HG03439 (cell line): ENCODE data around the gene MYO10.

Source experiments
- ATAC-seq: cut with Tn5 transposase; IDR thresholded peaks from one replicate; pipeline ENCODE4 v1.9.1; 2021; ENCODE audit warnings: mild to moderate bottlenecking, moderate library complexity; ENCODE audit not compliant: unreplicated experiment

MYO10 gene

DNA sequence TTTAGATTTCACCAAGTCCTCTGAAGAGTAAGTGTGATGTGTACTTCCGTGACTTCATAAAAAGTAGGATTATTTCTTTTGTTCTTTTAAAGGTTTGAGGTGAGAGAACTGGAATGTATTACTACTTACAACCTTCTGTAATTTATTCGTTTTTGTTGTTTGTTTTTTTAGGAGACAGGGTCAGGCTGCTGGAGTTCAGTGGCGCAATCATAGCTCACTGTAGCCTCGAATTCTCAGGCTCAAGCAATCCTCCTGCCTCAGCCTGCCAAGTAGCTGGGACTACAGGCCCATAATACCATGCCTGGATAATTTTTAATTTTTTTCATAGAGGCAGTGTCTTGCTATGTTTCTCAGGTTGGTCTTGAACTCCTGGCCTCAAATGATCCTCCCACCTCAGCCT lies 251.0 kb downstream of the MYO10 start:
- ATAC-seq, result no peak

DNA sequence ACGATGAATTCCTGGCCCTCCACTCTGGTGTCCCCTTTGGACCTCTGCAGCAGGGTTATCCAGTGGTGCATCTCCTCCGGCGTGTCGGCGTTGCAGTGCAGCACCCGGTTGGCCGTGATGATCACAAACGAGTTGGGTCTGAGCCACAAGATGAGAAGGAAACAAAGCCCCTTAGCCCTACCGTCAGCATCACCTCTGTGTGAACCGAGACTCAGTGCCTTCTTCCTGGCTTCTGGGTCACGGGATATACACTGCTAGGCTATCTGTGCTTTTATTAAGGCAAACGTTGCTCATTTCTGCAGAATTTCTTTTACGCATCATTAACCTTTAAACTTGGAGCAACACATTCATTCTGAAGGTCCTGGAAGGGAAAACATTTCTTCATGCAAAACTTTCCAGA lies 254.2 kb downstream of the MYO10 start:
- no peak for ATAC-seq

DNA sequence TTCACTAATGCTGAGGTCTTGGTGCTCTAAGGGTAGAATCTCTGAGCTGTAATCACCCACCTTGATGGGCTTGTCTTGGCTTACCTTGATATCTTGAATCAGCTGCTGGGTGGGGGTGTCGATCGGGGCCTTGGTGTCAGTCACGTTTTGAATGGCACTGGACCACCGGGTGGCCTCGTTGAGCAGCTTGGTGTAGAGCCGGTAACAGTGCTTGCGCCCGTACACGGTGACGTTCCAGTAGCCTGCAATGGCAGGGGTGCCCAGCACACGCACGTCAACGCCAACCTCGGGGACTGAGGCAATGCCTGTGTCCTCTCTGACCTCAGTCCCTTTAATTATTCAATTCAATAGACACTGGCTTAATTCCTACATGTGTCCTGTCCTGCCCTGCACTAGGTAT lies 256.2 kb downstream of the MYO10 start:
- ATAC-seq, result no peak

DNA sequence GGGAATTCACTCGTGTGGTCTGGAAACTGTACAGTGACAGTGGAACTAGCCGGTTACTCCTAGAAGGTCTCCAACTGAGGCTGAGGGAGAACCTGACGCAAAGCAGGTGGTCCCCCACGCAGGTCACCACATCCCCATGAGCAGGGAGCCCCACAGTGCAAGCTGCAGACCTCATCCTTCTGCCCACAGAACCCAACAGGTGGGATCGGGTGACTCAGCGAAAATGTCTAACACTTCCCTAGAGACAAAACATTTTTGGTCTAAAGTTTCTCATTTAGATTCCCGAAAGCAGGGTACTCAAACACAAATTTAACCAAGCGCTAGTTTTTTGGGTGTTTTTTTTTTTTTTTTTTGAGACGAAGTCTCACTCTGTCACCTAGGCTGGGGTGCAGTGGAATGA lies 256.9 kb downstream of the MYO10 start:
- no peak for ATAC-seq

DNA sequence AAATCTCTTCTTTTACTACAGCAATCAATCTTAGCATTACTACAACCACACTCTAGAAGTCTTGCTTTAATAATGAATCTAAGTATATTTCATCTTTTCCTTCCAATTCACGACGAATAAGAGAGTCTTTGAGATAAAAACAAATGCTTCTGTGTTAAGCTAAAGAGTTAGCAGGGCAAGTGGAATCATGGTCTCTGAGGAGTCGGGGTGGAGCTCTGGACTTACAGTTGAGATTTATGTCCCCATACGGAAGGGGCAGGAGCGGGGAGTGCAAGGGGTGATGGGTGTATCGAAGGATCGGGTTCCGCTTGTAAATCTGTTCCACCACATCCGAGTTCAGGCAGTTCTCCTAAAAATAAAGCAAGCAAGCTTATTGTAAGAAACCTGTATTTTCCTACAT lies 260.3 kb downstream of the MYO10 start:
- ATAC-seq, result no peak

DNA sequence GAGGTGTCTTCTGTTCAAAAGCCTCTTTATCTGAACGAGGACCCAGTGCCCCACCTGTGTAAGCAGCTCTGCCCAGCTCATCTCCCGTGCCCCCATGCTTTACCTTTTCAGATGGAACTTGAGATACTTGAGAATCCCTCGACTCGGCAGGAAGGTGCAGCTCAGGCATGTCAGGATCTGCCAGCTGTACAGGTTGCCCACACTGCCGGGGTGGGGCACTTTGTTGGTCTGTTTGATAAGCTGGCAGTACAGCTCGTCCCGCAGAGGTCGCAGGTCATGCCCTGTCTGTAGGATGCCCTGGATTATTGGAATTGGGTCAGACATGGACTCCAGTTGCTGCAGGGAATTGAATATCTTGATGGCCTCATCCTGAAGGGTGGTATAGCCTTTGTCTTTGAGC lies 261.3 kb downstream of the MYO10 start:
- ATAC-seq, result no peak

DNA sequence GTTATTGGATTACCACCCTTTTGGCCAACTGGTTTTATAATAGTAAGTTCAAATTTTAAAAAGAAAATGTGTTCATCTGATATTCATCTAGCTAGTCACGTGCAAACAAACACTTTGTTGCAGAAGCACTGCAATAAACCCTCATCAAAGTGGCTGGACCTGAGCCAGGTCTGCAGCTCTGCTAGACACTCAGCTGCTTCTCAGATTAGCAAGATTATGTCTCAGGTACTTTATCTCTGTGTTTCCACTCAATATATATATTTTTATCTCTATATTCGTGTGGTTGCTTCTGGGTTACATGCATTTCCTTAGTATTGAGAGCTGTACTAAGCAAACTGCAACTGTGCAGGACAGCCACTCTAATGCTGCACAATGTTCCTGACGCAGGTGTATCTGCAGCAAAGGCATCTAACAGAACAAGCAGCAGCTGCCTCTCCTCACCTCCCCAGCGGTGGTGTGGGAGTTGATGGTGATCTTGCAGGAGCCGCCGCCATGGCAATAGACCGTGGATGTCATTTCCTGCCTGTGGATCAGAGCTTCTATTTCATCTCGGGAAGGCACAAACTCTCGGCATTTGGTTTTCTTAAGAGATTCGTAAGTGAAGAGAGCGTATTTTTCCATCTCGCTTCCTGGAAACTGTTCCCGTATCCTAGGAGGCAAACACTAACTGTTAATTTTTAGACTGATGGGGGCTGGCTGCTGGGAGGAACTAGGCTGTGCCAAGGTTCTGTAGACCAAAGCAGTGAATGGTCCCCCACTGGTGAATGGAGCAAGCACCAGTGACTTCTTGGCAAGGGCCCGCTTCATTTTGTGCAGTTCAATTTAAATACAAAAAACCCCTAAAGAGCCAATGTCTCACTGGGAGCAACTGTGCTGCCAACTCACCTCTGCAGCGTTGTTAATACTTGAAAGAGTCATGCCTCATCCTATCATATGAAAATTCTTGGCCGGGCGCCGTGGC lies 262.6 kb downstream of the MYO10 start:
- ATAC-seq, result no peak

DNA sequence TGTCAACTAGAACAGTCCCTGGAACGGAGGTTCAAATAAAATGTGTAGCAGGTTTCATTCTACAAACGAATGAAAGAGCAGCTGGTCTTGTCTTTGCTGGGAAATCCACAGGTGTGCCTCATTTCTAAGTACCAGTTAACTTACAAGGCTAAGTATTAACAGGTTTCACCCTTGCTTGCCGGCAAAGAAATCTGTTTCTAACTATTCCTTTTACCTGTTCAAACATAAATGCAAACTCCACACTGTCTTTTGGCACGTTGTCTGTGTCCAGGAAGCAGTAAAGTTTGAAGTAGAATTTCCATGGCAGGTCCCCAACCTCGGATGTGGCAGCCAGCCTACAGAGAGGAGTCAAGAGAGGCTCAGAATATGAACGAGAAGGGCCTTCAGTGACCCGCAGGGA lies 264.9 kb downstream of the MYO10 start:
- no peak for ATAC-seq

DNA sequence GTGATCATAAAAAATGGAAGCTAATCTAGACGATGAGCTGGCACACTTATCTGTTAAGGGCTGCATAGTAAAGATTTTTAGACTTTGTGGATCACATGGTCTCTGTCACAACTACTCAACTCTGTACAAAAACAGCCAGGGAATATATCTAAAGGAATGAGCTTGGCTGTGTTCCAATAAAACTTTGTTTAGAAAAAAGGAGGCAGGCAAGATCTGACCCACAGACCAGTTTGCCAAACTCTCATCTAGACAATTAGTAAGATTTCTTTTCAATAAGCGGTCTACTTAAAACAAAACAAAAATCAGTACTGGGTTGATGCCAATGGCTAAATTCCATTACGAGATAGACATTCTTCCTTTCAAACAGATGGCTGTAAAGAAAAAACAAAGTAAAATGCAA lies 266.3 kb downstream of the MYO10 start:
- no peak for ATAC-seq

DNA sequence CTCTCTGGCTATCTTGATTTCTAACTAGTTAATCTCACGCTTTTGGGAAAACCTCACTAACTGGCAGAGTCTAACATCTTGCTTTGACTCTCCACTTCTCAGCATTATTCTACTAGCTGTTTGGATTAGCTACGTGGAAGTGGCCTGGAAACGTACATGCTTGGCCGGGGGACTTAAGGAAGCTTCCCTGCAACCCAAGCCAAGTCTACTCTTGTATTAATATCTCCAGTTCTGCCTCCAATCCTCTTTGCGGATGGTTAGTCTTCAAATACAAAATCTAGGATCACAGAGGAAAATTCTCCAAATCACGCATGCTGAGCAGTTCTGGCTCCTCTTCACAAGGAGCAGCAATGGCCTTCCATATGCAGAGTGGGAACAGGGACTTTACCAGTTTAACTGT lies 267.5 kb downstream of the MYO10 start:
- no peak for ATAC-seq

DNA sequence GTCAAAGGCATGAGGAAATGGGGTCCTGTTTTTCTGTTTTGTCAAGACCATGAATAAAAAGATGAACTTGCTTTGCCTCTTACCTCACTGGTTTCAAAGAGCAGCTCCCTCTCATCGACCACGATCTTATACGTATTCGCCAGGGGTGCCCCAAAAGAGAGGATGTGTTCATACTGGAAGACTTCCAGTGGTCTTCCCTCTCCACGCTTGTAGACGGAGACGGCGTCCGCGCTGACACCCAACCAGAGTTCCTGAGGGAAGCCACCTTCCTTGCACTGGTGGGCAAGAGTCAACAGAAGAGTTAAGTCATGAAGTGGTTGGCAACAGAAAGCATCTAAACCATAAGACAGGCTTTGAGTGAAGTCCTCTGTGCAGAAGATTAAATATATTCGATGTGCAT lies 267.9 kb downstream of the MYO10 start:
- no peak for ATAC-seq

DNA sequence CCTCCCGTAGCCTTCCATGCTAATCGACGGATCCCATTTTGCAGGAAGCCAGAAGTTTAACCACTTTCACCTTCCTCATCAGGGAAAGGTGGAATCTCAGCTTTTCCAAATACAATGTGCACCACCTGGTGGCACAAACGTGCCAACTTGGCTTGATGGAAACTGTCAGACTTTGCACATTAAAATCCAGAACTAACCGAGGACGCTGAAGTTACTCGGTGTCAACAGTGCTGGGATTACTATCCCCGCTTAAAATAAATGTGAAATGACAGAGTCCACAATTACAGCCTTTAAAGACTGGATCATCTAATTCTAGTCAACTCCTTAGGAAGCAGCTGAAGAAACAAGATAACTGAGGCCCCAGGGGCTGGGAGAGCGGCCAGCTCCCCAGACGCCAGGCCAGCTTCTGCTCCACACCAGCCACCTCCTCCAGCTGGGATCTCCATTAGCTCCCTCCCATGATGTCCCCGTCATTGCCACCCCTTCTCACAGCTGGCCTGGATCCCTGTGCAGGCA lies 269.1 kb downstream of the MYO10 start:
- ATAC-seq, result no peak

DNA sequence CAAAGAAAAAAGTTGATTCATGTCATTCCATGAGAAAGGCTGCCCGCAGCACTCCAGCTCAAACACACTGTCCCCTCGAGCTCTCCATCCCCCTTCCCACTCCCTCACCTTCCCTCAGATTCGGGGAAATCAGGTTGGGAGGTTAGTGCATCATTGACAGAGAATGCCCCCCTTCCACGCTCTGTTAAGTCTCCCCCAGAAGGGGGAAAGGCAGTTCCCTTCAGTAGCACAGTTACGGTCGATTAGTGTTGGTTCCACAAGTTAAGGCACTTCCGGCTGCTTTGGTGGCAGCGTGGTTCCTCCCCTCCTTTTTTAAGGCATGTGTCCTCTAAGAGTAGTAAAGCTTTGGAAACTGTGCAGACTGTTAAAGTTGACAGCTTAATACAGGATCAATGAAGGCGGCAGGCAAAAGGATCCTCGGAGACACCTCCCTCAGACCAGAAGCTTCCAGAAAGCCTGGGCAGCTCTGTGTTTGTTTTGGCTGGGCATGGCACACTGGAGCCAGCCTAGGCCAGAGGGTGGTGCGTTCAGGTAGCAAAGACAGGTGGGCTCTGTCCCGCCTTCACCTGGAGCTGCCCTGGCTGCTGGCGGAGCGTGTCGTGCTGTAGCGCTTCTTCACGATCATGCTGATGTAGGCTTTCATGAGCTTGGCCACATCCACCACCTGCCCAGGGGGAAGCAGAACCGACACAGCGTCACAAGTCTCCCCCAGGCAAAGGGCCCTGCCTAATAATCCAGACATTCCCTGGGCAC lies 269.8 kb downstream of the MYO10 start:
- ATAC-seq, result no peak

DNA sequence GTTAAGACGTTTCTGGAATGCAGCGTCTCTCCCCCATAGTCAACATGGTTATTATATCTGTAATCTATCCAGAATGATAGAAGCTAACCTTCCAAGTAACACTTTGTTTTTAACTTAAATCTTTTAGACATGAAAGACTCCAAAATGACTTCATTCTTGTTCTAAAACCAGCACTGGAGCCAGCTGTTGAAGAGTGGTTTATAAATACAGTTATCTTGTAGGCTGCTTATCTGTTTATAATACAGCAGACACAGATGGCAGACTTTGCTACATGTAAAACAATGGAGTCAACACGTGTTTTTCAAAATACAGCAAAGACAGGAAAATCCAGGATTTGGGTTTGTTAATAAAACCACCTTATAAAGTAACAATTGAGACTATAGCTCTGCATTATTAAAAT lies 270.5 kb downstream of the MYO10 start:
- ATAC-seq, result no peak

DNA sequence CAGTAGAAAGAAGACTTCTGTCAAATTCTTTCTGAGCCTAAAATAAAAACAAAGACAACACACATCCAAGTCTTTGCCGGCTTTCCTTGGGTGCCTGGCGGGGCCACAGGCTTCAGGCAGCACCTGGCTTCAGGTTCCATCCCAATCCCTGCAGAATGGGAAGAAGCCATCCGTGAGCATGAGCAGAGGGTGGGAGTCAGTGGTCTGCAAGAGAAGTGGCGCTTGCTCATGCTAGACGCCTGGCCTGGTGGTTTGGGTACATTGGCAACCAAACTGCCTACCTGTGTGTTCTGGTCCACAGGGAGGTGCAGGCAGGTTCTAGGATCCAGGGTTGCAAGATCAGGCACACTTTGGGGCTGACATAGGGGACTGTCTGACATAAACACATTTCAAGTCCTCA lies 271.7 kb downstream of the MYO10 start:
- ATAC-seq, result no peak

DNA sequence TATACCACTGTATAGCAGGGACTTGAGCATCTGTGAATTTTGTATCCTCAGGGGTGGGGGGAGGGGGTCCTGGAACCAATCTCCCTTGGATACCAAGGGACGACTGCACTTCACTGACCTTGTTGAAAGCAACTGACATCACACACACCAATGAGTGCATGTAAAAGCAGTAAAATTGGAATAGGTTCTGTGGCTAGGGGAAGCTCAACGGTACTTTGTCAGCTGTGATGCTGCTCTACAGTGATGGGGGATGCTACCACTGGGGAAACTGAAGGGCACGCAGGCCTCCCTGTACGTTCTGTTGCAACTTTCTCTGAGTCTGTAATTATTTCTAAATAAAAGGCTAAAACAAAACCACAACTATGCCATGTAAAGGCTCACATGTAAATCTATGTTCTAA lies 272.2 kb downstream of the MYO10 start:
- no peak for ATAC-seq

DNA sequence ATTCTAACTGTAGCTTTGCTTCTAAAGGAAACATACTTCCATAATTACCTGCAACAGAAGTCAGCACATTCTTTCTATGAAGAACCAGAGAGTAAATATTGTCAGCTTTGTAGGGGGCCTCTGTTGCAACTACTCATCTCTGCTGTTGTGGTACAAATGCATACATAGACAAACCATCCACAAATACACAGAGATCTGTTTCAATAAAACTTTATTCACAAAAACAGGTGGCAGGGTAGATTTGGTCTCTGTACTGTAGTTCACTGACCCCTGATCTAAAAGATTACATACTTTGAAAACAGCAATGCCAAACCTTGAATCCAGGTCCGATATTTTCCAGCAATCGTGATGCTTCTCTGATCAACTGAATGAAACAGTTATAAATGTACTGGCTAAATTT lies 274.4 kb downstream of the MYO10 start:
- ATAC-seq, result no peak

DNA sequence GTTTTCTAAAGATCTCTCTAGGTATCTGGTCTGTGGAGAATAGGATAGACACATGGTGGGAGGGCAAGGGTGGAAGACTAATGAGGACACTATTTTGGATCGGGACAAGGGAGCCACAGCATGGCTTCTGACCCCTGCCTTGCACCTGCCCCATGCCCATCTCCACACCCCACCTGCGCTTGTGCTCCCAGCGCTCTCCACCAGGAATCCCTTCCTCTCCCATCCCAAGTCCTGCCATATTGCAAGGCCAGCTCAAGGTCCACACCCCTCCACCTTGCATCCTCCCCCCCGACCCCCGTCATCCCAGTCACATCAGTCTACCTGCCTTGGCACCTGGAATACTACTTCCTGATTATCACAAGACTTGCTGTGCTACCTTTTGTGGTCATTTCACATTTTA lies 275.1 kb downstream of the MYO10 start:
- ATAC-seq, result no peak

DNA sequence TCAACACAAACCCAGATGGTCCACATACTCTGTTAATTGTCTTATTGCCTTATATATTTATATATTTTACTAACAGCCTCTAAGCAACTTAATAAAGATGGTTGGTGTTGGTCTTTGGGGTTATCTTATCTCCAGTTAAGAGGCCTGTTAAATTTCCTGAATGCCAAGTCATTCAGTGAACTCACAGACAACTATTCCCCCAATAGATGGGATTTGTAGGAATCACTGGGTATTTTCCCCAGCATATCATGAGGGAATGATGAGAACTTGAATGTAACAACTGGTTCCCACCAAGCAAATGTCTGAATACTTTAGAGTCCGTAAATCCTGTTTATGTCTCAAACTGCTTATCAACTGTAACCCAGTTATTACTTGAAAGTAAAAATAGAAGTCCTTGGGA lies 276.6 kb downstream of the MYO10 start:
- no peak for ATAC-seq

DNA sequence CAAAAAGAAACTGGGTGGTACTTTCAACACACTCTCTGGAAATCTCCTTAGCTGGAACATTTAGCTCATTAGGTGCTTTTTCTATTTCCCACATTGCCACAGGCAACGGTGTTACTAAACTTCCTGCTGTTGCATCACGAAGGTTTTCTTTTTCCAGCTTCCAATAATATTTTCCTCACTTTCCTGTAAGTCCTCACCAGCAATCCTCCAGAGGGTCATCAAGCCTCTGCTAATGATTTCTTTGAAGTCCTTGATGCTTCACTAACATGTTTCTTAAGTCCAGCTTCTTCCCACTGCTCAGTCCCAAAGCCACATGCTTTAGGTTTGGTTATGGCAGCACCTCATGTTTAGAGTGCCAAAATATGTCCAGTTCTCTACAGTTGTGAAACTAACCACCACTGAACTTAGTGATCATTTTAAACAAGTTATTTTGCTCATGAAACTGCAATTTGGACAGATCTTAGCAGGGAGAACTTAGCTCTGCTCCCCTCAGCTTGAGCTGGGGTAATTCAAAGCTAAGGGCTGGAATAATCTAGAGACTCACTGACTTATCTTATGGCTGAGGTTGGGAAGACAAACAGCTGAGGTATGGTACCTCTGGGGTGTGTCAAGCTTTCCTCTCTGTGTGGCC lies 279.4 kb downstream of the MYO10 start:
- ATAC-seq, result no peak

DNA sequence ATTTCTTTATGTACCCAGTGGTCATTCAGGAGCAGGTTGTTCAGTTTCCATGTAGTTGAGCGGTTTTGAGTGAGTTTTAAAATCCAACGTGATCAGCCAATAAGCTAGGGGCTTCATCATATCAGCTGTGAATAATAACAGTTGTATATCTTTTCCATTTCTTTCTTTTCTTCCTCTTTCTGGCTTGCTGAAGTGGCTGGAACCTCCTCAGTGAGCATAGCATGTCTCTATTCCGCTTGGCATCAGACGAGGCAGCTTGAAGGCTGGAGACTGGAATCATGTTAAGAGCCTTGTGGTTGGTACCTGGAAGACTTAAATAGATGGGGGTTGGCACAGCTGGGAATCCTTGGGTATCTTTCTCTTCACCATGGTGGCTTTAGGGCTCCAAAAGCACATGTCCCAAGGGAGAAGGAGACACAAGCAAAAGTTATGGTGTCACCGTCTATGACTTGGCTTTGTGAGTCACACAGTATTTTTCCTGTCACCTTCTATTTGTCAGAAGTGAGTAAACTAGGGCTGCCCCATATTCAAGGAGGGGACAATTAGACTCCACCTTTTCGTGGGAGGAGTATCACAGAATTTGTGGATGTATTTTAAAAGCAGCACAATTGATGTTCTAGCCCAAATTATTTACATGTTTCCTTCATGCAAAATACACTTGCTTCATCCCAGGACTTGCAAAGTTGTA lies 281.3 kb downstream of the MYO10 start:
- ATAC-seq, result no peak
